ENCODE data around the gene ZNF276.
"Not testable (repeated sequence)": the region's sequence is repeated elsewhere in the genome, so short reads cannot be mapped to it uniquely, and the experiment has no call there.

The ZNF276 gene

DNA sequence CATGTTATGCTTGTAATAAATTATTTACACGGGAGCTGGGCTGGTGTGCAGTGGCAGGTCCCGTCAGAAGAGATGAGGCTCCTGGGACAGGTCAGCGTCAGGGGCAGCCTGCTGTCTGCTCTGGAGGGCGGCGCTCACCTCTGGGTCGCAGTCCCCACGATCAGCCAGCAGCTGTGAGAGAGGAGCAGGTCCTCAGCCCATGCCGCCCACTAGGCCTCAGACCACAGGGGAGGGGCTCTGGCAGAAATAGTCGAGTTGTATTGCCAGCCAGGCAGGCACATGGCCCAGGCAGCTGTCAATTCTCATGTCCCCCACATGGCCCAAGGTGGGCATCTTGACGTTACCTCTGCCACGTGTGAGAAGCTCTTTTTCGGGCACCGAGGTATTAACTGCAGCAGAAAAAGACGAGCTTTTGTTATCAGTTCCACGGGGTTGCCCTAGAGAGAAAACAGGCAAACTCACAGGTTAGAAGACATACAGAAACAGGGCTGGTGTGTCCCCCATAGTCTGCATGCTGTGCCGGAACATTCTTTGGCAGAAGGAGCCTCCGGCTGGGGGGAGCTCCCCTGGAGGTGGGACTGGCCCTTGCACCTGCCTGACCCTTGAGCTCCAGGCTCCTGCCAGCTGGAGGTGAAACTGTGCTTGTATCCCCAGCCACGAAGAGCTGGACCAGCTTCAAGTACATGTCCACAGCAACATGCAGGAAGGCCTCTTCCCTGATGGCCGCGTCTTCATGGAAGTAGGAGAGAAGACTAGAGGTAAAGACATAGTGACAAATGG is 17.4 kb downstream of the ZNF276 start:
- DNase-seq (ENCODE audit: low read depth) = no peak

DNA sequence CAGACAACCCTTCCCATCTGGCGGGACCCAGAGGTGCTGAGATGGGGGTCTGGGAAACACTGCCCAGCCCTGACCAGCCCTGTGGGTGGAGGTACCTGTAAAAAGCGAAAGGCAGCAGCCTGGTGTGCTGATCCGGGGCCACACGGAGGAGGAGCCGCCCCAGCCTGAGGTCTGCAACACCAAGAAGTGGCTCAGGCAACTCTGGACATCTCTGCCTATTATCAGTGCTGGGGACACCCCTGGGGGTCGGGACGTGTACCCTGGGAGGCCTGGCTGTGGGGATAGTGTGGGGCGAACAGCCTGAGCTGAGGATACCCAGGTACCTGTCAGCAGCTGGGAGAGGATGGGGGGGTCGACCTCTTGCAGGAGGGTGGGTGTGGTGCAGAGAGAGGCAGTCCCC is 18.0 kb downstream of the ZNF276 start:
- no peak for DNase-seq (ENCODE audit: low read depth)

DNA sequence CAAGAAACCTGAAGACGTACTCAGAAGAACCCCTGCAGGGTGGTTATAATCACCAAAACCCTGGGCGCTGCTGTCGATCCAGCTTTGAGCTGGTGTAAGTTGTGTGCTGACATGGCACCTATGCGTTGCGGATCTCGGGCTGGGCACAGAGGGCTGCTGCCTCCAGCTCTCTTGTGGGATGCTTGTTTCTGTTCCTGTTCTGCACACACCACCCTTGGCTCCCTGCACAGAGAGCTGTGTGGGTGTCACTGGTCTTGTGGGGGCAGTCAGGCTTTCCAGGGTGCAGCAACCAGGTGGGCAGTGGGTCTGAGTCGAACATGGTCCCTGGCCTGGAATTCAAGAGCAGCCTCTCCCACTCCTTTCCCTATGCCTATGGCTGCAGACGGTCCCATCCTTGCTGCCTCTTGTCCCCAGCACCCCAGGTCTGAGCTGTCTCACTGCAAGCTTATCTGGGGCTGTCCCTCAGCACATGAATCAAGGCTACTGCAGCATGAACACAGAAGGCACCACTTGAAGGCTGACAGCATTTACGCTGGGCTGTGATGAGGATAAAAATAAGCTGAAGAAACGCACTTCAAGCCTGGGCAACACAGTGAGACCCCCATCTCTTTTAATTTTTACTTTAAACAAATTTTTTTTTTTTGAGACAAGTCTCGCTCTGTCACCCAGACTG is 20.1 kb downstream of the ZNF276 start:
- DNase-seq (ENCODE audit: low read depth) = no peak

DNA sequence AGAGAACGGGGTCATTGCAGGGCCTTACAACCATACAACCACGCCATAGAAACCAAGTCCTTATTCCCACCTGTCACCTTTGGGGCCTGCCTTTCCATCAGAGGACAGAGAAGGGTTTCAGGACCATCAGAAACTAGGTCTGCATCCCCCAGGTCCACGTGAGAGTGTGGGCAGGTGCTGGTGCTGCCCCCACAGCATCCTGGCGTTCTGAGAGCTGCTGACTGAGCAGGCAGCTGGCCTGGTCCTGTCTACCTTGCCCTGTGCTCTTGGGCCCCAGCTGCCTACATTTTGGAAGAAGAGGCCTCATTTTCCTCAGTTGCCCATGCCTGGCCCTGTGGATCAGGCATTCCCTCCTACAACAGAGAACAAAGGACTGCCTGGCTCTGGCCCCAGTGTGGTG is 21.6 kb downstream of the ZNF276 start:
- no peak for DNase-seq (ENCODE audit: low read depth)

DNA sequence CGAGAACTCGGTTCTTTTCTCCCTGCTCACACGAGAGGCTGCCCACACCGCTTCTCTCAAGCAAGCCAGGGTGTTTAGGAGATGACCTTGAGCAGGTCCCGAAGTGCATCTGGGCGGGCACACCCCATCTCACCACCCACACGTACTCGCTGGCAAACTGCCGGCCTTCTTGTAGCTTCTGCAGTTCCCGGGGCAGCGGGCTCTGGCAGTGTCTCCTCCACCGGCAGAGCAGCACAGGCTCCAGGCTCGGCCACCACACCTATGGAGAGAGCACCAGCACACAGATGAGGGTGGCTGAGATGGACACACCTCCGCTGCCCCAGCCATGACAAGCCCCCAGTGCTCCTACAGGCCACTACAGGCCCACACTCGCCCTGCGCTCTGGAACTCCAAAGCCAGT is 23.5 kb downstream of the ZNF276 start:
- no peak for DNase-seq (ENCODE audit: low read depth)

DNA sequence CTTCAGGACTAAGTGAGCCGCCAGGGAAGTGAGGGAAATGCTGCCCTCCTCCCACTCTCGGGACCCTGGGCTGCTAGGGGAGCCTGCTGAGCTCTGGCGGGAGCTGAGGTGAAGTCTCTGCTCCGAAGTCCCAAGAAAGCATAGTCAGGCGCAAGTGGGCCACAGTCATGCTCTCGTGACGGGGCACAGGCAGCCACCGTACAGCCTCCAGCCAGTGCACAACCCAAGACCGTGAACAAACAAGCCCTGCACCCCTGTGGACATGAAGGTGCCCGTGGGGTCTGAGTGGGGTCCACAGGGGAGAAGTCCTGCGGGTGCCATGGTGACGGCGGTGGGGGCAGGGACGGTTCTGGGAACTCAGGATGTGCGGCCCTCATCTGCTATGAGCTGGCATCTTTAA is 24.7 kb downstream of the ZNF276 start:
- DNase-seq (ENCODE audit: low read depth) = no peak

DNA sequence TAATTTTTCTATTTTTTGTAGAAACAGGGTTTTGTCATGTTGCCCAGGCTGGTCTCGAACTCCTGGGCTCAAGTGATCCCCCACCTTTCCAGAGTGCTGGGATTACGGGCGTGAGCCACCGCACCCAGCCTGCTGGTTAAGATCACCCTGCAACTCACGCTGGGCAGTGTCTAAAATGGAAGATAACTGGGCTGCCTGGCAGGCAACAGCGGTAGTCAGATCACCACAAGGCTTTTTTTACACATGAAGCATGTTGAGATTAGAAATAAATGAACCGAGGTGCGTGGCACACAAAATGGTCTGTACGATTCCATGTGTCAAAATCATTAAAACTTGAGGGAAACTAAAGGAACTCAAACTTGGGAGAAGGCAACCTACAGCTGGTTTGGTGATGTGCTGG is 26.7 kb downstream of the ZNF276 start:
- DNase-seq (ENCODE audit: low read depth) = no peak

DNA sequence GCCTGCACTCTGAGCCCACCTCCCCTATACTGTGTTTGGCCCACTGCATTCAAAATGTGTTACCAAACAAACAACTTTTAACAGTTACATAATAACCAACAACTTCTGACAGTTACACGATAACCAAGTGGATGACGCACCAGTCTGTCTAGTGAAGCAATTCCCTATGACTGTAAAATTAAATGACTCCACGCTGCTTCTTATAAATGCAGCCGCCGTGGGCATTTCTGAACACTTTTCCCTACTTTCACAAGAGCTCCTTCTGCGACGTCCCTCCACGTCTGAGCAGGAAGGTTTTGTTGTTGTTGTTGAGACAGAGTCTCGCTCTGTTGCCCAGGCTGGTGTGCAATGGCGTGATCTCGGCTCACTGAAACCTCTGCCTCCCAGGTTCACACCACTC is 27.6 kb downstream of the ZNF276 start:
- DNase-seq (ENCODE audit: low read depth) = no peak

DNA sequence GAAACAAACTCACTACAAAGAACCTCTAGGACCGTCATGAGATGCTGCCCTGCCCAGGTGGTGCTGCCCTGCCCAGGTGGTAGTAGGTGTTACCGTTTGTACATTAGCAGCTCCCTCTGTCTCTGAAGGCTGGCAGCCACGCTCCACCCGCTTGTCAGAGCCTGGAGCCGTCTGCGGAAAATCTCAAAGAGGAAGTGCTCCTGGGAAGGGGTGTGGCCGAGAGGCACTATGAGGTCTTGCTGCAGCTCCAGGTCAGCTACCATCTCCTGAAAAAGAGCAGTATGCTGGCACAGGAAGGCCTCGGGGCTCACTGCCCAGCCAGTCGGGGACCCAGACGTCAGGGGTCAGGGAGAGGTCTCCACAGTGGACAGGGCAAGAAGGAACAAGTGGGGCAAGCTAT is 28.3 kb downstream of the ZNF276 start:
- no peak for DNase-seq (ENCODE audit: low read depth)

DNA sequence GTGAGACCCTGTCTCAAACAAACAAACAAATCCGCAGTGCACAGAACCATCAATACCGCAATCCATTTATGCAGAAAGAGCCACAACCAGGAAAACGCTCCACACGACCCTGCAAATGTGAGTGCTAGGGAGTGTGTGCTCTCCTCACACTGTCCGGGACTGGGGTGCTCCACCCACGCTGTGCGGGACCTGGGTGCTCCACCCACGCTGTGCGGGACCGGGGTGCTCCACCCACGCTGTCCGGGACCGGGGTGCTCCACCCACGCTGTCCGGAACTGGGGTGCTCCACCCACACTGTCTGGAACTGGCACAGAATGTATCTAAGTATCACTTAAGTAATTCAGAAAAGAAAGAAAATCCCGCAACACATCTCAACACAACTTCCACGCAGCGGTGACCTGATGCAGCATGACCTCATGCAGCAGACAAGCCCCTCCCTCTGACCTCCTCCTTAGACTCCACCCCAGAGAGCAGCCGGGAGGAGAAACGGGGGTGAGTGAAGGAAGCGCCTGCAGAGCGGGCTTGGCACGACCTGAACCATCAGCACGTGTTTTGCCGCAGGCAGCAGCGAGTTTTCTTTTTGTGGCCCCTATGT is 38.5 kb downstream of the ZNF276 start:
- no peak for DNase-seq (ENCODE audit: low read depth)

DNA sequence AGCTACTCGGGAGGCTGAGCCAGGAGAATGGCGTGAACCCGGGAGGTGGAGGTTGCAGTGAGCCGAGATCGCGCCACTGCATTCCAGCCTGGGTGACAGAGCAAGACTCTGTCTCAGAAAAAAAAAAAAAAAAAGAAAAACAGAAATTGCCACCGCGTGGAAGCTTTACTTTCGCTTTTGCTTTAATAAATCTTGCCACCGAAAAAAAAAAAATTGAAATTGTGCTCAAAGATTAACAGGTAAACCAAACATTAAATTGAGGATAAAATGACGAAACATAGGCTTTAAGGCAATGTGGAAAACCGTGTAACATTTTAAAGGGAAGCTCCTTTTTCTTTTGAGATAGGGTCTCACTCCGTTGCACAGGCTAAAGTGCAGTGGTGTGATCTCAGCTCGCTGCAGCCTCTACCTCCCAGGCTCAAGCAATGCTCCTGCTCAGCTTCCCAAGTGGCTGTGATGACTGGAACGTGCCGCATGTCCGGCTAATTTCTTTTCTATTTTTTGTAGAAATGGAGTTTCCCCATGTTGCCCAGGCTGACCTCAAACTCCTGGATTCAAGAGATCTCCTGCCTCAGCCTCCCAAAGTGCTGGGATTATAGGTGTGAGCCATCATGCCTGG is 40.1 kb downstream of the ZNF276 start:
- DNase-seq (ENCODE audit: low read depth) = no peak

DNA sequence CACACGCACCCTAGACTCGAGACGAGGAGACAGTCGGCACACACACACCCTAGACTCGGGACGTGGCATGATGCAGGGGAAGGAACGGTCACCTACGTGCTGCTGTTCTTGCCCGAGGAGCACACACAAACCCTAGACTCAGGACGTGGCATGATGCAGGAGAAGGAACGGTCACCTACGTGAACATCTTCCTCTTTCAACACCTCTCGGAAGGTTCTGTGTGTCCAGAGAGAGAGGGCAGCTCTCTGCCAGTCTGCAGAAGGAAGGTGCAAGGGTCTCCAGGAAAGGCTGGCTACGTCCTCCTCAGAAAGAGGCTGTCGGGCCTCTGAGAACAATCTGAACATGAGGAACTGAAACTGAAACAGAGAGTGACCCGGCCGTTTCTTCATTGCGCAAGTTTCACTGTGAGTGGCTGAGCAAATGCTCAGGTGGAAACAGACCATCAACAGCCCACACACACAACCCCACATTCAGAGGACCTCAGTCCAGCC is 43.4 kb downstream of the ZNF276 start:
- no peak for DNase-seq (ENCODE audit: low read depth)

DNA sequence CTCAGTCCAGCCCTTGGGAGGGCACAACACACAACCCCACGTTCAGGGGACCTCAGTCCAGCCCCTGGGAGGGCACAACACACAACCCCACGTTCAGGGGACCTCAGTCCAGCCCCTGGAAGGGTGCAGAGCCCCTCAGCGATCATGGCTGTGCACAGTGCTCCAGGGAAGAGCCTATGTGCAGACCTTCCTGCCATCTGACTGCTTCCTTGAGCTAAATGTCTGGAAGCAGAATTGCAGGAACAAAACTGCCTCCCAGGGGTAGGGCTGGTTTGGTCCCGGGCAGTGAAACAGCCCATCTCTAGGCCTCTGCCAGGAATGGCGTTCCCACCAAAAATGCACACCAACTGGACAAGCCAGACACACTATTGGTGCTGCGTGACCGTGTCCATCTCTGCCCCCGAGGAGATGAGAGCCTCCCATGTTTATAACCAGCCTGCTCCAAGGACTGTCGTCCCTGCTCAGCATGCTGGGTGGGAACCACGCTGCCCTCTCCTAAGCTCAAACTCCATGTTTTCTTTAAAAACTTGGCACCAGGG is 44.0 kb downstream of the ZNF276 start:
- DNase-seq (ENCODE audit: low read depth) = no peak

DNA sequence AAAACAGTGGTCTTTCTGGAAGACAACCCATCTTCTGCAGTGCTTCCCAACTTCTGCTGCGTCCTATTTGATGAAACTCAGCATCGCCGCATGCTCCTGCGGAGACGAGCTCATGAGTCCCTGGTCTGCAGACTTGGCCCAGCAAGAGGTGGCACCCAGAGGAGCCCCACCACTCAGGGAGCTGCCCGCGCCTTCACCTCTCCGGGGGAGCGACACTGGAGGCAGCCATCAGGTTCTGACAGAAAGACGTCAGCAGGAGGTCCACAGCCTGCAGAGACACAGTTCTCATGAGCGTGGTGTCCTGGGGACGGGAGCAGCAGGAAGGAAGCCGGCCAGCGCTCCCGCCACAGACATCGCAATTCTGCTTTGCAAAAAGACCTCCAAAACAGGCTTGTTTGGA is 49.0 kb downstream of the ZNF276 start:
- no peak for DNase-seq (ENCODE audit: low read depth)

DNA sequence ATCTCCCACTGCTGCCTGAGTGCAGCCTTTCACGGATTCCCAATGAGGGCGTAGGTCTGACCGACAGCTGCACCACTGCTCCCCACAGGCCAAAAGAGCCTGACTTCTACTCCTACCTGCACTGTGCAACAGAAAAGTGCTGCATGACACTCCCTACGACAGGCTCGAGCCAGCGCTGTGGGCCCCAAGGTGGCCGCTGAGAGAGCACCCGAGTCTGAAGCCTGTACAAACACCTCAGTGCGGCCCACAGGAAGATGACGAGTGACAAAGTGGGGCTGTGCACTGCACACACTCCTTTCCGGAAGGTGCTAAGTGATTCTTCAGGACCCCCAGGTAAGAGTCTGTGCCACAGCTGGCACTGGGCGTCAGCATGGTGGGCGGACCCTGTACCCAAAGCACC is 53.9 kb downstream of the ZNF276 start:
- DNase-seq (ENCODE audit: low read depth) = no peak

DNA sequence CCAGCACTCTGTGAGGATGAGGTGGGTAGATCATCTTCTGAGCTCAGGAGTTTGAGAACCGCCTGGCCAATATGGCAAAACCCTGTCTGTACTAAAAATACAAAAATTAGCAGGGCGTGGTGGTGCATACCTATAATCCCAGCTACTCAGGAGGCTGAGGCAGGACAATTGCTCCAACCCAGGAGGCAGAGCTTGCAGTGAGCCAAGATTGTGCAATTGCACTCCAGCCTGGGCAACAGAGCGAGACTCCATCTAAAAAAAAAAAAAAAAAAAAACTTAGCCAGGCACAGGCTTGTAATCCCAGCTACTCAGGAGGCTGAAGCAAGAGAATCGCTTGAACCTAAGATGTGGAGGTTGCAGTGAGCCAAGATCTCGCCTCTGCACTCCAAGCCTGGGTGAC is 56.9 kb downstream of the ZNF276 start:
- not testable (repeated sequence) for DNase-seq (ENCODE audit: low read depth)

DNA sequence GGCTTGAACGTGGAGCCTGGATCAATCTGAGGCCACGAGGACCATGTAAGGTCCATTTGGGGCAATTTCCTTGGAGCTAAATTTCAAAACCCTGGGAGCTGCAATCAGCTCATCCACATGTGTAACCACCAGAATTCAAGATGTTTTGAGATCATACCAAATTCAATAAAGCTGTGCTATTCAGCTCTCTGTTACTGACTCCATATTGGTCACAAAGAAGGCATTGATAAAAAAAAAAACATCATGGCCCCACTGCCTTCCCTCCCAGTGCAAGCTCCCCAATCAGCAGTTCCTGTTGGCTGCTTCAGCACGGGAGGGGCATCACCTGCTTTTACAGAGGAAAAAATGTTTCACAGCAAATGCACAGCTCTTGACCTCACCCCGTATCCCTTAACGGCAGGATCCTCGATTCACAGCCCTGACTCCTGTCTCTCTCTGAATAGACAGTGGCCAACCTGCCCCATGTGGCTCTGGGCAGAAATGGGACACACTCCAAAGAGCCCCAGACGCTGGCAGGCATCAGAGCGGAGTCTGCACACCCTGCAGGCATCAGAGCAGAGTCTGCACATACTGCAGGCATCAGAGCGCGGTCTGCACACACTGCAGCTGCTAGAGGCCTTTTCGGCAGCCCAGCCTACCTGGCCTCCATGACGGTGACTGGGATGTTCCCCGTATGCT is 58.0 kb downstream of the ZNF276 start:
- DNase-seq (ENCODE audit: low read depth) = no peak

DNA sequence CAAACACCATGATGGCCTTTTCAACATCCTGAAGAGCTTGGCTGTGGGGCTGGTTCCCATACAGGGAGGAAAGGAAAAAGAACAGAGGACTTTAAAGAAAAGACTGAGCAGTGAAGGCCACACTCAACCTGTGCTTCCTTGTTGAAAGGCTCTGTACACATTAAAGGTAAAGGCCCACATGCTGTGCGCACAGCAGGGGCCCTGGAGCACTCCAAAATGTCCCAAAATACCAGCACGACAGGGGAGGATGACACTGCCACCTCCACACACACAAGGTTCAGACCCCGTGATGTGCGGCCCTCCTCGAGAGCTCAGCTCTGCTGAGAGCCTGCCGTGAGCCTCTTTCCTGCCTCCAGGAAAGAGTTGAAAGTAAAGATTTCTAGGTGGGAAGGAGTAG is 58.6 kb downstream of the ZNF276 start:
- DNase-seq (ENCODE audit: low read depth) = no peak

DNA sequence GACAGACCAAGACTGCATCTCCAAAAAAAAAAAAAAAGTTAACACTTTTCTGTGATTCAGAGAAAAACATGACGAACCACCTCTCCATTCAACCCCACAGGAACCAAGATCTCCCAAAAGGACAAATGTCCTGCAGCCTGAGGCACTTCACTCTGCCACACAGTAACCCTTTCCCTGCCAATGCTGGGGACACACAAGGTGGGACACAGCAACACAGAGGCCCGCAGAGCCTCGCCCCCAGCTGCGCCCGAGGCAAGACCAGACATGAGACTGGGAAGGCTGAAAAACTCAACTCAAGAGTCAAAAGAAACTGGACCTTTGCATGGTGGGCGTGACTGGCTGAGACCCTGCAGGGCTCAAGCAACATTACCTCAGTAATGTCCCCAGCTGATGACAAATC is 61.2 kb downstream of the ZNF276 start:
- DNase-seq (ENCODE audit: low read depth) = no peak

DNA sequence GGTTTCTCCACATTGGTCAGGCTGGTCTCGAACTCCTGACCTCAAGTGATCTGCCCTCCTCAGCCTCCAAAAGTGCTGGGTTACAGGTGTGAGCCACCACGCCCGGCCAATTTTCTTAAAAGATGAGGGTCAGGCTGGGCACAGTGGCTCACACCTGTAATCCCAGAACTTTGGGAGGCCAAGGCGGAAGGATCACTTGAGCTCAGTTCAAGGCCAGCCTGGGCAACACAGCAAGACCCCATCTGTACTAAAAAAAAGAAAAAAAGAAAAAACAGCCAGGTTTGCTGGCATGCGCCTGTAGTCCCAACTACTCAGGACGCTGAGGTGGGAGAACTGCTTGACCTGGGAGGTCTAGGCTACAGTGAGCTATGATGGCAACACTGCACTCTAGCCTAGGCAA is 62.6 kb downstream of the ZNF276 start:
- DNase-seq (ENCODE audit: low read depth) = not testable (repeated sequence)

DNA sequence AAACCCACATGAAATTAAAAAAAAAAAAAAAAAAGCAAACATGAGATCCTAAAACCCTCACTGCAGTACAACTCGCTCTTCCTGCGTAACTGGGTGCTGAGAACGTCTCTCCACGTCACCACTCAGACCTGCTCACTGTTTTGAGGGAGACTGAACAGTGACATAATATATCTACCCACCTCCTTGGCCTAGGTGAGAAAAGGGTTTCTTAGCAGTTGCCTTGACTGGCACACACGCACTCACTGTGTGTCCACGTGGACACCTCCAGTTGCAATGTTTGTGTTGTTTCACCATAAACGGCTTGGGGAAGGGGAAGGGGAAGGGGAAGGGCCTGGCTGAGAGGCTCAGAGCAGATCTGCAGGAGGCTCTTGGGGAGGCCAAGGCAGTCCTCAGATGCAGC is 63.1 kb downstream of the ZNF276 start:
- DNase-seq (ENCODE audit: low read depth) = no peak

DNA sequence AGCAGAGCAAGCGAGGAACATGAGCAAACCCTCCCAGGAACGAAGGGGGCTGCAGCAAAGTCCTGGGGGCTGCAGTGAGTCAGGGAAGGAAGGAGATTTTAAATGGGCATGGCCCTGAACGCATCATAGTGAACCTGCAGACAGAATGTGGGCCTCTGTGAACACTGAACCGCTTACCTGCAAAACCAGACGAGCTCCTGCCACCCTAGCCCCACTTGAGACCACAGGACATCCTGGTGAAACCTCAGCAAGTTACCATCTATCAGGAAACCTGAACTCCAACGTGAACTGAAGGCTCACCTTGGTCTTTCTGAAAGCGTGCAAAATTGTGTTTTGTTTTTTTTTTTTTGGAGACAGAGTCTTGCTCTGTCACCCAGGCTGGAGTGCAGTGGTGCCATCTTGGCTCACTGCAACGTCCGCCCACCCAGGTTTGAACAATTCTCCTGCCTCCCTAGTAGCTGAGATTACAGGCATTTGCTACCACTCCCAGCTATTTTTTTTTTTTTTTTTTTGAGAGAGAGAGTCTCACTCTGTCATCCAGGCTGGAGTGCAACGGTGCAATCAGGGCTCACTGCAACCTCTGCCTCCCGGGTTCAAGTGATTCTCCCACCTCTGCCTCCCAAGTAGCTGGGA is 64.3 kb downstream of the ZNF276 start:
- no peak for DNase-seq (ENCODE audit: low read depth)
